Sigmoid colon (tissue), 7 donors: ENCODE results near the gene DNASE2. TPM values are rescaled to one million over a fixed set of nuclear protein-coding genes. Genes with fewer than 3 reads are reported as not detected.
A peak's percentile ranks its signal among the peaks of the same experiment; 100 is the strongest.

Experiments
- DNase-seq: peaks from one replicate; pipeline ENCODE4 v3.0.0-alpha.2; 2019
- H3K27ac ChIP-seq, 4 donors: fragments of 200-600 bp; sonication (generic); one replicate each; pipeline ENCODE4 v1.5.1; 2016 to 2019; ENCODE audit warnings: mild to moderate bottlenecking in 1 of 4
- H3K27me3 ChIP-seq, 3 donors: fragments of 200-600 bp; sonication (generic); one replicate each; pipeline ENCODE4 v1.5.1; 2019; ENCODE audit warnings: mild to moderate bottlenecking in 1 of 3
- H3K36me3 ChIP-seq, 4 donors: fragments of 200-600 bp; sonication (generic); one replicate each; pipeline ENCODE4 v1.5.1; 2016 to 2019
- H3K4me1 ChIP-seq, 4 donors: fragments of 200-600 bp; sonication (generic); one replicate each; pipeline ENCODE4 v1.5.1; 2017 to 2019
- H3K4me3 ChIP-seq, 4 donors: fragments of 200-600 bp; sonication (generic); one replicate each; pipeline ENCODE4 v1.5.1; 2017 to 2019; ENCODE audit warnings: mild to moderate bottlenecking in 2 of 4, moderate library complexity in 1 of 4
- H3K9me3 ChIP-seq, 4 donors: fragments of 200-600 bp in 3 of 4; sonication (generic) in 3 of 4; one replicate each; pipeline versions ENCODE4 v1.5.1 to v1.6.1; 2013 to 2019
- CTCF ChIP-seq, 4 experiments: fragments of 450-650 bp in 3 of 4; fragments of 200-600 bp in 1 of 4; IDR thresholded peaks; one replicate each; pipeline ENCODE4 v1.5.1; 2016 to 2019; ENCODE audit warnings: antibody characterized with exemption in 4 of 4, mild to moderate bottlenecking in 3 of 4, moderate library complexity in 2 of 4
- EP300 ChIP-seq, 4 donors: sonication (generic); formaldehyde crosslinking; IDR thresholded peaks; one replicate each; pipeline ENCODE4 v1.6.1; 2017; ENCODE audit warnings: antibody characterized with exemption in 4 of 4
- POLR2A ChIP-seq, 2 donors: fragments of 450-650 bp; IDR thresholded peaks; one replicate each; pipeline ENCODE4 v1.6.1; 2016; ENCODE audit warnings: antibody characterized with exemption in 2 of 2, mild to moderate bottlenecking in 2 of 2, moderate library complexity in 2 of 2
- POLR2AphosphoS5 ChIP-seq, 4 donors: sonication (generic); formaldehyde crosslinking; IDR thresholded peaks; one replicate each; pipeline ENCODE4 v1.6.1; 2017; ENCODE audit warnings: antibody characterized with exemption in 4 of 4
- WGBS, 2 donors: extraction: QIAGEN DNeasy Blood & Tissue Kit; methylation state at CpG; one replicate each; pipeline ENCODE4 v1.1.7; 2013; 5-methylcytosine and 5-hydroxymethylcytosine counted together
- intact Hi-C: fragments of 100-400 bp; cut with DNase I; formaldehyde crosslinking; loops from one replicate; pipeline ENCODE4 v1.15.1; 2023
- polyA plus RNA-seq, 3 donors: library from polyadenylated mRNA; stranded (reverse); fragments of 200-250 nt; gene quantifications; one replicate each; pipeline ENCODE4 v1.2.3, GENCODE V29; 2013
- total RNA-seq, 4 donors: library from RNA; depleted of rRNA; stranded (reverse); fragments of >200 nt; gene quantifications; one replicate each; pipeline ENCODE4 v1.1.0, GENCODE V29; 2016
- donor health status: healthy with polysubstance abuse.
- donor health status: Bipolar disorder and iron deficiency.
- donor health status: healthy.

The DNASE2 gene
- total and polyA plus RNA-seq, 7 donors, result 11.4 to 45.4 (median 30.6) TPM

GRCh38 chr19:12843999-12844732, 37.1 kb downstream of the DNASE2 start:
- Histone ChIP-seq H3K36me3 (no peaks in the 10 kb centered on the region), H3K4me1 (peaks cover 0 to 24% (median 16%) of the 10 kb centered on the region in 4 donors), H3K9me3 (no peaks in the 10 kb centered on the region), H3K4me3 (no peak overlapping the region), H3K27ac (no peak overlapping the region), H3K27me3 (peaks cover 29 to 68% (median 48%) of the 10 kb centered on the region in 3 donors)
- TF ChIP-seq POLR2A (IDR thresholded peaks at IDR 0.05) (no peak), CTCF (IDR thresholded peaks at IDR 0.05) (no peak), EP300 (IDR thresholded peaks at IDR 0.05) (no peak), POLR2AphosphoS5 (IDR thresholded peaks at IDR 0.05) (no peak)
- intact Hi-C loops, result no loop called here
- WGBS, 2 donors, result 67 to 83% methylated on average over 3 of the region's 3 CpGs
- no peak for DNase-seq

- WGBS, 2 donors, result 80 to 89% methylated on average over 11 of the region's 11 CpGs
- Histone ChIP-seq H3K4me3 (no peak overlapping the region), H3K36me3 (no peaks in the 10 kb centered on the region), H3K9me3 (no peaks in the 10 kb centered on the region), H3K27ac (no peak overlapping the region), H3K4me1 (peaks cover 0 to 31% (median 23%) of the 10 kb centered on the region in 4 donors), H3K27me3 (peaks cover 38 to 76% (median 57%) of the 10 kb centered on the region in 3 donors)
- no peak for DNase-seq
- intact Hi-C loops, result no loop called here
- TF ChIP-seq CTCF (IDR thresholded peaks at IDR 0.05) (no peak), POLR2AphosphoS5 (IDR thresholded peaks at IDR 0.05) (no peak), POLR2A (IDR thresholded peaks at IDR 0.05) (no peak), EP300 (IDR thresholded peaks at IDR 0.05) (no peak)
Observed at GRCh38 chr19:12843328-12843727, 37.9 kb downstream of the DNASE2 start.

GRCh38 chr19:12842511-12842910, 38.7 kb downstream of the DNASE2 start:
- no peak overlapping the region for H3K4me3 ChIP-seq
- DNase-seq, result no peak
- H3K27ac ChIP-seq, result no peak overlapping the region
- WGBS, 2 donors, result 88 to 94% methylated on average over 18 of the region's 18 CpGs
- peaks cover 46 to 85% (median 65%) of the 10 kb centered on the region in 3 donors for H3K27me3 ChIP-seq
- H3K9me3 ChIP-seq, result no peaks in the 10 kb centered on the region
- no peak for TF ChIP-seq POLR2AphosphoS5 (IDR thresholded peaks at IDR 0.05)
- no peak for TF ChIP-seq EP300 (IDR thresholded peaks at IDR 0.05)
- TF ChIP-seq POLR2A (IDR thresholded peaks at IDR 0.05), result no peak
- TF ChIP-seq CTCF (IDR thresholded peaks at IDR 0.05), result no peak
- intact Hi-C loops, result no loop called here
- H3K4me1 ChIP-seq, result peaks cover 0 to 28% (median 22%) of the 10 kb centered on the region in 4 donors
- no peaks in the 10 kb centered on the region for H3K36me3 ChIP-seq

GRCh38 chr19:12841094-12841493, 40.2 kb downstream of the DNASE2 start:
- no peak for DNase-seq
- Histone ChIP-seq H3K36me3 (no peaks in the 10 kb centered on the region), H3K9me3 (no peaks in the 10 kb centered on the region), H3K4me3 (peak overlapping the region in 1 of 4 donors; percentile 15), H3K4me1 (peaks cover 0 to 23% (median 17%) of the 10 kb centered on the region in 4 donors), H3K27me3 (peaks cover 53 to 87% (median 75%) of the 10 kb centered on the region in 3 donors), H3K27ac (no peak overlapping the region)
- TF ChIP-seq CTCF (IDR thresholded peaks at IDR 0.05), result no peak
- WGBS, 2 donors, result 3 to 8% methylated on average over 29 of the region's 29 CpGs
- intact Hi-C loops, result no loop called here
